Body of pancreas (tissue), 4 donors: ENCODE results near the gene COLEC12.

Experiments
- POLR2A ChIP-seq, 3 donors: fragments of 450-650 bp; IDR thresholded peaks; one replicate each; pipeline ENCODE4 v1.6.1; 2016; ENCODE audit warnings: antibody characterized with exemption in 3 of 3, mild to moderate bottlenecking in 2 of 3
- TF ChIP-seq, protein P1 (sequence below), 7 experiments: fragments of 450-650 bp in 4 of 7; fragments of 200-600 bp in 3 of 7; sonication (generic) in 3 of 7; IDR thresholded peaks; one replicate each; pipeline ENCODE4 v1.5.1; 2016 to 2019; ENCODE audit warnings: antibody characterized with exemption in 7 of 7

DNA sequence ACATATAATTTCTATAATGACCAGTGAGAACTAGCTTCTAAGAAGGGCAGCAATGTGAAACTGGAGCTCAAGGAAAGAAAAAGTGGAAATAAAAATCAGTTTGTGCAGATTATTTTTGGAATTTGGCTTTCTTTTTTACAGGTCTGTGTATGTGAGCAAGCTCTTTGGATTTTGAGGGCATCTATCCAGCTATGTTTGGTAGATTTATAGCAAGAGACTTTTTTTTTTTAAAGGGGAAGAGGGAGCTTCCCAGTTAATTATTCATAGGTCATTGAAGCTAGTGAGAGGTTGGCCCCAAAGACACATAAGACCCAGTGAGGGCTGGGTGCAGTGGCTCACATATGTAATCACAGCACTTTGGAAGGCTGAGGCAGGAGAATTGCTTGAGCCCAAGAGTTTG, 24.0 kb upstream of the COLEC12 start:
- TF ChIP-seq, protein P1, sequence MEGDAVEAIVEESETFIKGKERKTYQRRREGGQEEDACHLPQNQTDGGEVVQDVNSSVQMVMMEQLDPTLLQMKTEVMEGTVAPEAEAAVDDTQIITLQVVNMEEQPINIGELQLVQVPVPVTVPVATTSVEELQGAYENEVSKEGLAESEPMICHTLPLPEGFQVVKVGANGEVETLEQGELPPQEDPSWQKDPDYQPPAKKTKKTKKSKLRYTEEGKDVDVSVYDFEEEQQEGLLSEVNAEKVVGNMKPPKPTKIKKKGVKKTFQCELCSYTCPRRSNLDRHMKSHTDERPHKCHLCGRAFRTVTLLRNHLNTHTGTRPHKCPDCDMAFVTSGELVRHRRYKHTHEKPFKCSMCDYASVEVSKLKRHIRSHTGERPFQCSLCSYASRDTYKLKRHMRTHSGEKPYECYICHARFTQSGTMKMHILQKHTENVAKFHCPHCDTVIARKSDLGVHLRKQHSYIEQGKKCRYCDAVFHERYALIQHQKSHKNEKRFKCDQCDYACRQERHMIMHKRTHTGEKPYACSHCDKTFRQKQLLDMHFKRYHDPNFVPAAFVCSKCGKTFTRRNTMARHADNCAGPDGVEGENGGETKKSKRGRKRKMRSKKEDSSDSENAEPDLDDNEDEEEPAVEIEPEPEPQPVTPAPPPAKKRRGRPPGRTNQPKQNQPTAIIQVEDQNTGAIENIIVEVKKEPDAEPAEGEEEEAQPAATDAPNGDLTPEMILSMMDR (IDR thresholded peaks at IDR 0.05): no peak
- no peak for TF ChIP-seq POLR2A (IDR thresholded peaks at IDR 0.05)
